Activated CD4-positive, alpha-beta T cell treated with anti-CD3 and anti-CD28 coated beads, Interleukin-2, Interleukin-6, amounts not matched to agents 100 ng/mL and 50 ng/mL, durations not matched to agents 16 hours and 8 hours (primary cell): Measurements from ENCODE around the gene EIF4G3.
"Not testable (repeated sequence)": the region's sequence is repeated elsewhere in the genome, so short reads cannot be mapped to it uniquely, and the experiment has no call there.

ENCODE experiments used
- DNase-seq: peaks from one replicate; pipeline ENCODE4 v3.0.0-alpha.2; 2020

Gene EIF4G3

GRCh38 chr1:20931930-20932436 is 244.7 kb downstream of the EIF4G3 start:
- peak; percentile 74 for DNase-seq

GRCh38 chr1:20930427-20930826 is 246.3 kb downstream of the EIF4G3 start:
- DNase-seq = no peak

DNA sequence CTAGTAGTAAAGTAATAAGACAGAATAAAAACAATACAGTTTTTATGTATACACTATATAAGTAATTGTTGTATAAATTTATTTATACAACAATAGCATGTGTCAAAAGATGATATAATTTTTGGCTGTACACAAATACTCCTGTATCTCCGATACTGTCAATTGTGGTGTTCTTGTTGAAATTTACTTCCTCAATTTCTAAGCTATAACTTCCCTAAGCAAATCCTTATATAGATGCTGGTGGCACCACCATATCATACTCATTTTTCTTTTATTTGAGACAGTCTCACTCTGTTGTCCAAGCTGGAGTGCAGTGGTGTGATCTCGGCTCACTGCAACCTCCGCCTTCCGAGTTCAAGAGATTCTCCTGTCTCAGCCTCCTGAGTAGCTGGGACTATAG is 248.6 kb downstream of the EIF4G3 start:
- no peak for DNase-seq

- DNase-seq = no peak
These were observed 255.4 kb downstream of the EIF4G3 start for GRCh38 chr1:20921285-20921684.

- DNase-seq = no peak
These were observed 263.5 kb downstream of the EIF4G3 start for GRCh38 chr1:20913242-20913641.

DNA sequence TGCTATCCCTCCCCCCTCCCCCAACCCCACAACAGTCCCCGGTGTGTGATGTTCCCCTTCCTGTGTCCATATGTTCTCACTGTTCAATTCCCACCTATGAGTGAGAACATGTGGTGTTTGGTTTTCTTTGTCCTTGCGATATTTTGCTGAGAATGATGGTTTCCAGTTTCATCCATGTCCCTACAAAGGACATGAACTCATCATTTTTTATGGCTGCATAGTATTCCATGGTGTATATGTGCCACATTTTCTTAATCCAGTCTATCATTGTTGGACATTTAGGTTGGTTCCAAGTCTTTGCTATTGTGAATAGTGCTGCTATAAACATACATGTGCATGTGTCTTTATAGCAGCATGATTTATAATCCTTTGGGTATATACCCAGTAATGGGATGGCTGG is 269.2 kb downstream of the EIF4G3 start:
- not testable (repeated sequence) for DNase-seq

GRCh38 chr1:20903437-20903836 is 273.3 kb downstream of the EIF4G3 start:
- no peak for DNase-seq

DNA sequence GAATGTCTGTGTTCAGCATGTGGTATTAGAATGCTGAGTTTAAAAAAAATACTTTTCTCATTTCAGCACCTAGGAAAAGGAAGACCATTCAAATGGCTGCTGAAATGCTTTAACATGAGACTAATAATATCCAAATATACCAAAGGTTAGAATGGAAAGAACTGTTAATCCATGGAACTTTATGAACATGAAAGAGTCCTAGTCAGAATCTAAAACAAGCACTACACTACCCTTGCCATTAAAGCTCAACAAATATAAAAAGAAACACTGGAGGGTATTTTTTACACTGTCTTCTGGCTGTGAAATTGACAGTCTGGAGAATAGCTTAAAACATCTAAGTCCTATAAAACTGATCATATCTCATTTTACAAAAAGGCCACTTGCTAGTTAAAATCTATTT is 276.6 kb downstream of the EIF4G3 start:
- DNase-seq = no peak

- no peak for DNase-seq
These were observed 277.3 kb downstream of the EIF4G3 start for GRCh38 chr1:20899154-20899972.

GRCh38 chr1:20896826-20897225 is 279.9 kb downstream of the EIF4G3 start:
- no peak for DNase-seq

DNA sequence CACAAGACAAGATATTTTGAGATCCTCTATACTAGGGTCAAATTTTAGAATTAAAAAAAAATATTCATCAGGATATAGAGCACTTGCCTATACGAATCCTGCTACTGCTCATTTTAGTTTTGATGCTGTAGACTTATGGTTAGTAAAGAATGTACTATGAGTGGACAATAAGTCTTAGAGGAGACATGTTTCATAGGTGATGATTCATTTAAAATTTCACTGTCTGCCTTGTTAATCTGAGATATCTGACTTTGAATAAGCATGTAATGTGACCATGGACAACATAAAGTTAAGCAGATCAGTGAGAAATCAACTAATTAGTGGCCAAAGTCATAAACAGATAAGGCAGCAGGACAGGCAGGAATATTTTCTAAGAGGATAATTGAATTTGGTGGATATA is 282.8 kb downstream of the EIF4G3 start:
- no peak for DNase-seq

DNA sequence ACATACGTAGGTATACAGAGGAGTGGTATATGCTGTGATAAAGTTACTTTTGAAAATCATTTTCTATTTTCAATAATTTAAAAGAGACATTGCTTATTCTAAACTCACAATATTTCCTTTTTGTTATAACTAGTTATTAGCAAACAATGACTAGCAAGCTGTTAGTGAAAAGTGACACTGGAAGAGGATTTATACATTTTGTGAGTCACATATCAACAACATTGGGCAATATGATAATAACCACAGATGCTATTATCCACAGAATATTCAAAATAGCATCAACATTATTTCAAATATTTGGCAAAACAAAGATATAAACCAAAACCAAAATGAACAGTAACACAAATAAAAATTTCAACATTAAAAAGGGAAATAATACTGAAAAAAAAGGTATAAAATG is 285.6 kb downstream of the EIF4G3 start:
- DNase-seq = no peak

GRCh38 chr1:20887246-20887645 is 289.5 kb downstream of the EIF4G3 start:
- no peak for DNase-seq

GRCh38 chr1:20885121-20885520 is 291.6 kb downstream of the EIF4G3 start:
- no peak for DNase-seq

DNA sequence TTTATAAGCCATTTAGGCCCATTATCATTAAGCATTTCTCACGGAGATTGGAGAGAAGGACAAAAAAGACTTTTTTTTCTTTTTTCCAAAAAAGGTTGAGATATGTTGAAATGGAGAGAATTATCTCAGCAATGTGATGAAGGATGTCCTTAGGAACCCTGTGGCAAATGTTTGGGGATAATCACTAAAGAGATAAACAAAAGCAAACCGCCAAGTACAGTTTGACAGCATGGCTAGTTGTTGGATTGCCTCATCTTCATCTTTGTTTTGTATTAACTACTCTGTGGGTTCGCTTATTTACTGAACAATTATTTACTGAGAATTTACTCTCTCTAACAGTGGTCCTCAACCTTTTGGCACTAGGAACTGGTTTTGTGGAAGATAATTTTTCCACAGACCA is 292.2 kb downstream of the EIF4G3 start:
- DNase-seq = no peak

- no peak for DNase-seq
These were observed 292.9 kb downstream of the EIF4G3 start for GRCh38 chr1:20883766-20884165.

- DNase-seq = no peak
These were observed 293.9 kb downstream of the EIF4G3 start for GRCh38 chr1:20882837-20883236.

- DNase-seq = no peak
These were observed 297.9 kb downstream of the EIF4G3 start for GRCh38 chr1:20878799-20879198.

GRCh38 chr1:20875198-20875973 is 301.3 kb downstream of the EIF4G3 start:
- no peak for DNase-seq

DNA sequence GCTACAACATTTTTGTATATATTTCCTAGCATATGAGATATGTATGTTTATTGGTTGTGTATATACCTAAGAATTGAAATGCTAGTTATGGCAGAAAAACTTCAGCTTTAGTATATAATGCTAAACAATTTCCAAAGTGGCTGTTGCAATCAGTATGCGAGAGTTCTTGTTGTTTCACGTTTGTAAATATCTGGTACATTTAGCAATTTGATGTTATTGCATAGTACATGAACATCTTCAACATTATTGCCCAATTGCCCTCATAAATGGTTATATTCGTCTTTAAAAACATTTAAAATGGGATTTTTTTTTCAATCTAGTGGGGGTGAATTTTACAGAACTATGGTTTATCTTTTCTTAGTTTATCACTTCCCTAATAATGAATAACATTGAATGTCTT is 303.4 kb downstream of the EIF4G3 start:
- no peak for DNase-seq

DNA sequence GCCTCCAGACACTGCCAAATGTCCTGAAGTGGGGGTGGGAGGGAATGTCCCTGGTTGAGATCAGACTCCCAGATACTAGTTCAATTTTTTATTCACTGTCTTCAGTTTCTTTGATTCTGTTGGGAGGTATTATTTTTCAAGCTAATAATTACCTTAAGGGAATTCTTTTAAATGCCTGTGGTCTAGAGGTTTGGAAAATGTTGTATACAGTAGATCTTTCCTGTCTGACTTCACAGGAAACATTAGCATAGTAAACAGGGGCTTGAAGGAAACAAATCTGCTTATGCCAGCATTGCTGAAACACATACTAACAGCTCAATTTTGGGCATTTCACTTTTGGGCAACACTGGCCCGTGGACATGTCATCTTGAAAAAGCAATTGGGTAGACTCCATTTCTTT is 305.3 kb downstream of the EIF4G3 start:
- DNase-seq = no peak

GRCh38 chr1:20870718-20871117 is 306.0 kb downstream of the EIF4G3 start:
- DNase-seq = no peak

DNA sequence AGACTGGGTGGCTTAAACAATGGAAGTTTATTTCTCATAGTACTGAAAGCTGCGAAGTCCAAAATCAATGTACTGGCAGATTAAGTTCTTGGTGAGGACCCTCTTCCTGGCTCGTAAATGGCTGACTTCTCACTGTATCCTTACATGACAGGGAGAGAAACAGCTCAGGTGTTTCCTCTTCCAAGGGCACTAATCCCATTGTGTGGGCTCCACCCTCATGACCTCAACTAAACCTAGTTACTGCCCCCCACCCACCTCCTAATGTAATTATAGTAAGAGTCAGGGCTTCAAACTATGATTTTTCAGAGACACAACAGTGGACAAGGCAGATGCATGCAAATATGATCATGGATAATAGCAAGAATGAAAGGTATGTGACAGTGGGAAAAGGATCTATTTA is 308.4 kb downstream of the EIF4G3 start:
- DNase-seq = no peak

DNA sequence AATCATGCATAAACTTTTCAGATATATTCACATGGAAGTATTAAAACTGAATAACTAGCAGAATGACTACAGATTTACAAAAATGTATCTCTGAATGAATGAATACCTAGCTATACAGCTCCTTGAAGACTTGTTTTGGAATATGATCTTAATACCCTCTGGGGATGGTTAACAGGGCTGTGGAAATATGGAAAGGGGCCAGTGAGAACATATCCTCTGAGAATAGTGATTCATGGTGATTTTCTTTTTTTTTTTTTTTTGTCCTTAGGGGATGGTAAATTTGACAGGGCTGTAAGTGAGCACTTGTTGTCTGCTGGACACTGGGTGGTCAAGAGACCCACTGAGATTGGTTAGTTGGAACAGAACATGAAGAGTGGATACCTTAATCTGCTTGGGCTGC is 308.9 kb downstream of the EIF4G3 start:
- DNase-seq = no peak
